Measurements from ENCODE around the gene TCF15.

- TF ChIP-seq POLR2A (IDR thresholded peaks at IDR 0.05) (no peak), EP300 (IDR thresholded peaks at IDR 0.05) (no peak)
- TF ChIP-seq, protein P1, sequence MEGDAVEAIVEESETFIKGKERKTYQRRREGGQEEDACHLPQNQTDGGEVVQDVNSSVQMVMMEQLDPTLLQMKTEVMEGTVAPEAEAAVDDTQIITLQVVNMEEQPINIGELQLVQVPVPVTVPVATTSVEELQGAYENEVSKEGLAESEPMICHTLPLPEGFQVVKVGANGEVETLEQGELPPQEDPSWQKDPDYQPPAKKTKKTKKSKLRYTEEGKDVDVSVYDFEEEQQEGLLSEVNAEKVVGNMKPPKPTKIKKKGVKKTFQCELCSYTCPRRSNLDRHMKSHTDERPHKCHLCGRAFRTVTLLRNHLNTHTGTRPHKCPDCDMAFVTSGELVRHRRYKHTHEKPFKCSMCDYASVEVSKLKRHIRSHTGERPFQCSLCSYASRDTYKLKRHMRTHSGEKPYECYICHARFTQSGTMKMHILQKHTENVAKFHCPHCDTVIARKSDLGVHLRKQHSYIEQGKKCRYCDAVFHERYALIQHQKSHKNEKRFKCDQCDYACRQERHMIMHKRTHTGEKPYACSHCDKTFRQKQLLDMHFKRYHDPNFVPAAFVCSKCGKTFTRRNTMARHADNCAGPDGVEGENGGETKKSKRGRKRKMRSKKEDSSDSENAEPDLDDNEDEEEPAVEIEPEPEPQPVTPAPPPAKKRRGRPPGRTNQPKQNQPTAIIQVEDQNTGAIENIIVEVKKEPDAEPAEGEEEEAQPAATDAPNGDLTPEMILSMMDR (IDR thresholded peaks at IDR 0.05): no peak
Observed at GRCh38 chr20:607476-607875, 2.6 kb downstream of the TCF15 start.
